ENCODE results near the gene PSMC1. TPM values are rescaled to one million over a fixed set of nuclear protein-coding genes. Genes with fewer than 3 reads are reported as not detected.

The PSMC1 gene
- total RNA-seq, 2 experiments from 2014 or later: 77.3 to 127 TPM

DNA sequence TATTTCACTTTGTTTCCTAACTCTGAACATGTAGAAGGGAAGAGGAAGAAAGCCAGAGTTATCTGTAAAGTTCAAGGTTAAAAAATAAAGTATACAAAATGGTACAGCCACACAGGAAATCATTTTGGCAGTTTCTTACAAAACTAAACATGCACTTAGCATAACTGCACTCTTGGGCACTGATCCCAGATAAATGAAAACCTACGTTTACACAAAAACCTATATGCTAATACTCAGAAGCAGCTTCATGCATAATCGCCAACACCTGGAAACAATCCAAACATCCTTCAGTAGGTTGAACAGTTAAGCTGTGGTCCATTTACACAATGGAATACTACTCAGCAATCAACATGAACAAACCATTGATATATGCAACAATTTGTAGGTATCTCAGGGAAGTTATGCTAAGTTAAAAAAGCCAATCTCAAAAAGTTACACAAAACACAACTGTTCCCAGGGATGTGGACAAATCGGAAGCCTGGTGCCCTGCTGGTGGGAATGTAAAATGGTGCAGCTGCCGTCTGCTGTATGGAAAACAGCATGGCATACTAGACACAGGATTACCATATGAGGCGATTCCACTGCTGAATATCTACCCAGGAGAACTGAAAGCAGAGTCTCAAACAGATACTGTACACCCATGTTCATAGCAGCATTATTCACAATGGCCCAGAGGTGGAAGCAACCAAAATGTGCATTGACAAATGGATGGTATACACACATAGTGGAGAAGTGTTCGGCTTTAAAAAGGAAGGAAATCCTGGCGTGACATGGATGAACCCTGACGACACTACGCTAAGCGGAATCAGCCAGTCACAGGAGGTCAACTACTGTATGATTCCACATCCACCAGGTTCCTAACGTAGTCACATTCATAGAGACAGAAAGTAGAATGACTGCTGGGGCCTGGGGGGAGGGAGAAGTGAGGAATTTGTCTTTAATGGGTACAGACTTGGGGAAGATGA is 37.7 kb downstream of the PSMC1 start:
- ChIA-PET POLR2A (no interaction called here), CTCF (interaction anchor here (1.1 kb wide), 1 partner anchor 312 kb away, joined by 3 read pairs; no protein-coding TSS in a partner anchor)
- peaks cover 33% of the 10 kb centered on the region for H3K36me3 Mint-ChIP-seq (ENCODE audit: low read depth)
- no peak overlapping the region for H3K27ac Mint-ChIP-seq
- no peaks in the 10 kb centered on the region for H3K9me3 Mint-ChIP-seq (ENCODE audit: low read depth)
- H3K4me3 Mint-ChIP-seq: no peak overlapping the region
- no peaks in the 10 kb centered on the region for H3K4me1 Mint-ChIP-seq
- intact Hi-C loops (cut with DNase I, micrococcal nuclease): no loop called here
- no peaks in the 10 kb centered on the region for H3K27me3 Mint-ChIP-seq
- DNase-seq (no peak), ATAC-seq (no peak)

DNA sequence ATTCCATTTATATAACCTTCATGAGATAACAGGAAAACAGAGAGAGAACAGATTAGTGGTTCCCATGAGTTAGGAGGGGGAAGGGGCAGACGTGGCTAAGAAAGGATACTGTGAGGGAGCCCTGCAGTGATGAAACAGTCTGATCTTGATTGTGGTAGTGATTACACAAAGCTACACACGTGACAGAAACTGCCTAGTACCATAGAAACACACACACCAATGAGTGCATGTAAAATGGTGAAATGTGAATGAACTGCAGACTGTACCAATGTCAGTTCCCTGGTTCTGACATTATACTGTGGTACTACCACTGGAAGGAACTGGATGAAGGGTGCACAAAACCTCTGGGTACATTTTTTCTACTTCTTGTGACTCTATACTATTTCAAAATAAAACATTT is 38.5 kb downstream of the PSMC1 start:
- H3K9me3 Mint-ChIP-seq (ENCODE audit: low read depth): no peaks in the 10 kb centered on the region
- H3K36me3 Mint-ChIP-seq (ENCODE audit: low read depth): peaks cover 34% of the 10 kb centered on the region
- DNase-seq: no peak
- CTCF ChIA-PET: no interaction called here
- no peak for ATAC-seq
- H3K4me1 Mint-ChIP-seq: no peaks in the 10 kb centered on the region
- no peaks in the 10 kb centered on the region for H3K27me3 Mint-ChIP-seq
- H3K4me3 Mint-ChIP-seq: no peak overlapping the region
- POLR2A ChIA-PET: no interaction called here
- no peak overlapping the region for H3K27ac Mint-ChIP-seq
- intact Hi-C loops (cut with DNase I, micrococcal nuclease): no loop called here

DNA sequence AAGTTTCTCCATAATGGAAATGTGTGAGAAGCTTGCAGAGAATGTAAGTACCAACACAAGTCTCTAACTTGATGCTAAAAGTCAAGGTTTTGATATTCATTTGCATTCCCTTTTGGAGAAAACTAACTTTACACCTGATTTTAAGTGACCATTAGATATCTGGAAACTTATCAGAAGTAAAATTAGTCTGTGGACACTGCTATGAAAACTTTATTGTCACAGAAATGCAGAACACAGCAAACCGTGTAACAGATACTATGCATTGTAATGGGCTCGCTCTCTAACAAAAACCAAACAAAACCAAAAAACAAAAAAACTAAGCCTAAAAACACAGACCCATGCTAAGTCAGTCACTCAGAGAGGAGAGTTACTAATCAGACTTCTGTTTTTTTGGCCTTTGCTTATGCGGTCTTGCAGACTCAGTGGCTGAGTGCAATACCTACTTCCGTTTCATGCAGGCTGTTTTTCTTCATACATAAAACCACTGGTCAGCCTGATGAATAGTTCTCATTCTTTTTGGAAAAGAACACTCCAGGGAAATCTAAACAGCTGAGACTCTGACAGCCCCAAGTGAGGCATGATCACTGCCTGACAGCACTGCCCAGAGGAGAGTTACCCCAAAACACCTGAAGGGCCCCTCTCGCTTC is 39.6 kb downstream of the PSMC1 start:
- Mint-ChIP-seq H3K27ac (no peak overlapping the region), H3K36me3 (ENCODE audit: low read depth) (peaks cover 38% of the 10 kb centered on the region), H3K27me3 (no peaks in the 10 kb centered on the region), H3K4me1 (peaks cover 5% of the 10 kb centered on the region), H3K9me3 (ENCODE audit: low read depth) (peaks cover 2% of the 10 kb centered on the region), H3K4me3 (no peak overlapping the region)
- no peak for ATAC-seq
- POLR2A ChIA-PET: no interaction called here
- CTCF ChIA-PET: no interaction called here
- intact Hi-C loops (cut with DNase I, micrococcal nuclease): no loop called here
- DNase-seq: no peak

DNA sequence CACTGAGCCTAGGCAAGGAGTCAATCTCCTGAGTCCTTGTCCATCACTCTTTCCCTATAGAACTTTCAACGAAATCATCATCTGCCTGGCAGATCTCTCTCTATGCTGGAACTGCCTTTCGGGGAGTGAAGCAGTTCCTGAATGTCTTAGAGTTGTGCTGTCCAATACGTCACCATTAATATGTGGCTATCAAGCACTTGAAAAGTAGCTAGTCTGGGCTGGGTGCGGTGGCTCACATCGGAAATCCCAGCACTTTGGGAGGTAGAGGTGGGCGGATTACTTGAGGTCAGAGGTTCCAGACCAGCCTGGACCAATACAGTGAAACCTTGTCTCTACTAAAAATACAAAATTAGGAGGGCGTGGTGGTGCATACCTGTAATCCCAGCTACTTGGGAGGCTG is 40.3 kb downstream of the PSMC1 start:
- ATAC-seq (no peak), DNase-seq (no peak)
- Mint-ChIP-seq H3K4me1 (peaks cover 8% of the 10 kb centered on the region), H3K27me3 (no peaks in the 10 kb centered on the region), H3K4me3 (no peak overlapping the region), H3K27ac (no peak overlapping the region), H3K9me3 (ENCODE audit: low read depth) (peaks cover 2% of the 10 kb centered on the region), H3K36me3 (ENCODE audit: low read depth) (peaks cover 41% of the 10 kb centered on the region)
- intact Hi-C loops (cut with DNase I, micrococcal nuclease): no loop called here
- POLR2A ChIA-PET: no interaction called here
- CTCF ChIA-PET: interaction anchor here (0.6 kb wide), 1 partner anchor 645 kb away, joined by 3 read pairs; no protein-coding TSS in a partner anchor

DNA sequence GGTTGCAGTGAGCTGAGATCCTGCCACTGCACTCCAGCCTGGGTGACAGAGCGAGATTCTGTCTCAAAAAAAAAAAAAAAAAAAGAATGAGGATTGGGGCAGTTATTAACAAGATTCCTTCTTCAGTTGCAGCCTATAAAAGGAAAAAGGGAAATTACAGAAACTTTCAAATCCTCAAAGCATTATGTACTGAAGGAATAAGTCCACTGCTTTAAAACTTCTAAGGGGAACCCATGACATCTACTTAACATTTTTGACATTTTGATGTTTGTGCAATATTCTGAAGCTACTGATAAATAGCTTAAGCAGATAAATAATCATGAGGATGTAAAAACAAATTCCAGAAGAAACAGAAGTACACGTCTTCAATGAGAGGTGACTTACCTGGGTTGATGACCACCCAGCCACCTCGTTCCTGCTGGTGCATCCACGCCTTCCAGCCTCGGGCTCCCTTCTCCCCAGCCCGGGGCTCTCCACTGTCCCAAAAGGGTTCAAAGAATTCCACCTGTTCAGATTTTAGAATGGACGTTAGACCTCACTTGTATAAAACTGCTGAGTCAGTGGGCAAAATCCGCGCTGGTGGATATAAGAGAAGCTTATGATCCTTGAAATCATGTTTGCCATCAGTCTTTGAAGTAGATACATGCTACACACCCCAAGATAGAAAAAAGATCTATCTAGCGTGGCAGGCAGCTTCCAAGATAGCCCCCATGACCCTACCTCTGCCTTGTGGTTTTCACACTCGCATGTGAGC is 41.7 kb downstream of the PSMC1 start:
- Mint-ChIP-seq H3K36me3 (ENCODE audit: low read depth) (peaks cover 42% of the 10 kb centered on the region), H3K4me1 (peaks cover 9% of the 10 kb centered on the region), H3K27me3 (no peaks in the 10 kb centered on the region), H3K9me3 (ENCODE audit: low read depth) (peaks cover 2% of the 10 kb centered on the region), H3K4me3 (no peak overlapping the region), H3K27ac (no peak overlapping the region)
- intact Hi-C loops (cut with DNase I, micrococcal nuclease): no loop called here
- ChIA-PET CTCF (interaction anchor here (0.6 to 1.6 kb wide), 5 partner anchors 9 to 141 kb away, joined by 3 to 7 read pairs (median 3); no protein-coding TSS in a partner anchor), POLR2A (interaction anchor here (0.6 kb wide), 1 partner anchor 251 kb away, joined by 4 read pairs; no protein-coding TSS in a partner anchor)
- DNase-seq (no peak), ATAC-seq (no peak)

DNA sequence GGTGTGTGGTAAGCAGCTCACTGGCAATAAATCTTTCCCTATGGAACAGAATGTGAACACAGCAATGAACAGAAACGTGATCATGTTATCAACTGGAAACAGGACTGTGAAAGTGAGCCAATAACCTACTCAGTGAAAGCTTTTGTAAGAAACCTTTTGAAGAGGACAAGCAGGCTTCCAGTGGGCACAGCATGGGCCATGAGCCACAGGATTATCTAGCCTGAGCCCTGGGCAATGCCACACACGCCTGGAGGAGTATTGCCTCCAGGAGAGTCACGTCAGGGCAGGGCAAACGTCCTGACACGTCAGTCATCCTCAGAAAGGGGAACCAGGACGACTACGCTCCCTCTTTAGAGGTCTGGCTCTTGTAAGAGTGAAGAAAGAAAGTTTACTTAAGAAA is 43.1 kb downstream of the PSMC1 start:
- CTCF ChIA-PET: interaction anchor here (0.7 to 1.6 kb wide), 3 partner anchors 10 to 23 kb away, joined by 3 to 7 read pairs (median 3); no protein-coding TSS in a partner anchor
- POLR2A ChIA-PET: no interaction called here
- Mint-ChIP-seq H3K4me3 (no peak overlapping the region), H3K27me3 (no peaks in the 10 kb centered on the region), H3K9me3 (ENCODE audit: low read depth) (peaks cover 2% of the 10 kb centered on the region), H3K27ac (no peak overlapping the region), H3K4me1 (peaks cover 9% of the 10 kb centered on the region), H3K36me3 (ENCODE audit: low read depth) (peaks cover 41% of the 10 kb centered on the region)
- intact Hi-C loops (cut with DNase I, micrococcal nuclease): no loop called here
- no peak for DNase-seq
- no peak for ATAC-seq

DNA sequence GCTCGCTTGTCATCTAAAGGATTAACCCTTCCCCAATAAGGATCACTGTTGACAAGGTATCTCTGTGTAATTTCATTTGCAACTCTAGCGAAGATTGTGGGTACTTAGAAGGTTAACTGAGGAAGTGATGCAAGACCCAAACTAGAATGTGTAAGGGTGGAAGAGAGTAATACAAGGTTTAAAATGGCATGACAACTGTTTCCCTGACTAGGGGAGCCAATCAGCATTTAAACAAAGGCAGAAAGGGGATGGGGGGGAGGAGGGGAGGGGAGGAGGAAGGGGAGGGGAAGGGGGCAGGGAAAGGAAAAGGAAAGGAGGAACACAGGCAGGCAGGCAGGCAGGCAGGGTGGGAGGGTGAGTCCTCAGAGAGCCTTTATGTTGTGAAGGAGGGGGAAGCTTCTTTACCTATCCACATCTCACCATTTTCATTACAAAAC is 44.3 kb downstream of the PSMC1 start:
- ChIA-PET POLR2A (no interaction called here), CTCF (interaction anchor here (1.2 to 2.7 kb wide), 4 partner anchors 13 to 458 kb away, joined by 4 to 16 read pairs (median 6); no protein-coding TSS in a partner anchor)
- H3K4me1 Mint-ChIP-seq: peaks cover 9% of the 10 kb centered on the region
- peaks cover 2% of the 10 kb centered on the region for H3K9me3 Mint-ChIP-seq (ENCODE audit: low read depth)
- no peaks in the 10 kb centered on the region for H3K27me3 Mint-ChIP-seq
- peaks cover 39% of the 10 kb centered on the region for H3K36me3 Mint-ChIP-seq (ENCODE audit: low read depth)
- peak; percentile 57 for ATAC-seq
- DNase-seq: peak; percentile 16
- no peak overlapping the region for H3K4me3 Mint-ChIP-seq
- intact Hi-C loops (cut with DNase I, micrococcal nuclease): loop anchor here (1.0 to 5.0 kb wide), 4 partner anchors 217 to 397 kb away; no protein-coding TSS in a partner anchor
- H3K27ac Mint-ChIP-seq: peak overlapping the region; percentile 81

DNA sequence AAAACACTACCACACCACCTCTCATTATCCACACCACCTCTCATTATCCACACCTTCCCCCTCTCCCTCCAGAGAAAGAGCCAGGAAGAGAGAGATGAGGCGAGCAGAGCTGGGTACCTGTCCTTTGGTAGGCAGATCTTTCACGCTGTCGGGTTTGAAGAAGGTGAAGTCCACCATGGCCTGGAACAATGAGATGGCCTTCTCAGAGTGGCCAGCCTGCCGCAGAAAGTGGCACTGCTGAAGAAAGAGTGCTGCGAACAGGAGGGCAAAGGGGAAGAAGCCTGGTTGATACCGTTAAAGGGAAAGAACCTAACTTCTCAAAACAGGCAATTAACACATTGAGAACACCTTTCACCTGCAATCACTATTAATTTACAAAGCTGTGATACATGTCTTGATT is 44.8 kb downstream of the PSMC1 start:
- ChIA-PET CTCF (interaction anchor here (1.2 to 2.7 kb wide), 5 partner anchors 12 to 457 kb away, joined by 4 to 16 read pairs (median 4); no protein-coding TSS in a partner anchor), POLR2A (interaction anchor here (0.8 kb wide), 1 partner anchor 96 kb away, joined by 3 read pairs; no protein-coding TSS in a partner anchor)
- no peak for DNase-seq
- Mint-ChIP-seq H3K27me3 (no peaks in the 10 kb centered on the region), H3K4me3 (no peak overlapping the region), H3K36me3 (ENCODE audit: low read depth) (peaks cover 38% of the 10 kb centered on the region), H3K9me3 (ENCODE audit: low read depth) (peaks cover 2% of the 10 kb centered on the region), H3K27ac (peak overlapping the region; percentile 29), H3K4me1 (peaks cover 9% of the 10 kb centered on the region)
- intact Hi-C loops (cut with DNase I, micrococcal nuclease): loop anchor here (1.0 to 5.0 kb wide), 4 partner anchors 216 to 396 kb away; no protein-coding TSS in a partner anchor
- ATAC-seq: no peak

DNA sequence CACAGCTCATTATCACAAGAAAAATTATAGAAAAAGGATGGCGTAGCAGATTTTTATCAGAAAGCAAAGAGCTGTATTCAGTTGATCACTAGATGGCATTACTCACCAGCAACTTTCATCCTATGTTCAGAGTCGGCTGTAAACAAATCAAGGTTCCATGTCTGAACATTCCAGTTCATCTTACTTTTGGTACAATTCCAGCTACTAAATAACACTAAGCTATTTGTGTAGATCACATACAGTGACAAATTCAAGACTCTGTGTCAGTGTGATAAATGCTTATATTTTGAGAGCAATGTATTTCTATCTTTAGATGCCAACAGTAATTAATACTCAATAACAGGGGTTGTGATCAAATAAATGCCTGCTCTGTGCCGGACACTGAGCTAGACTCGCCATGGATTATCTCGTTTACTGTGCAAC is 45.3 kb downstream of the PSMC1 start:
- H3K27ac Mint-ChIP-seq: no peak overlapping the region
- intact Hi-C loops (cut with DNase I, micrococcal nuclease): loop anchor here (1.0 to 5.0 kb wide), 4 partner anchors 216 to 396 kb away; no protein-coding TSS in a partner anchor
- no peak overlapping the region for H3K4me3 Mint-ChIP-seq
- ChIA-PET CTCF (interaction anchor here (1.2 to 2.7 kb wide), 5 partner anchors 12 to 457 kb away, joined by 4 to 16 read pairs (median 4); no protein-coding TSS in a partner anchor), POLR2A (interaction anchor here (0.7 to 0.8 kb wide), 2 partner anchors 96 to 535 kb away, joined by 3 to 4 read pairs; no protein-coding TSS in a partner anchor)
- no peak for DNase-seq
- H3K36me3 Mint-ChIP-seq (ENCODE audit: low read depth): peaks cover 32% of the 10 kb centered on the region
- peaks cover 2% of the 10 kb centered on the region for H3K9me3 Mint-ChIP-seq (ENCODE audit: low read depth)
- H3K27me3 Mint-ChIP-seq: no peaks in the 10 kb centered on the region
- H3K4me1 Mint-ChIP-seq: peaks cover 9% of the 10 kb centered on the region
- no peak for ATAC-seq

DNA sequence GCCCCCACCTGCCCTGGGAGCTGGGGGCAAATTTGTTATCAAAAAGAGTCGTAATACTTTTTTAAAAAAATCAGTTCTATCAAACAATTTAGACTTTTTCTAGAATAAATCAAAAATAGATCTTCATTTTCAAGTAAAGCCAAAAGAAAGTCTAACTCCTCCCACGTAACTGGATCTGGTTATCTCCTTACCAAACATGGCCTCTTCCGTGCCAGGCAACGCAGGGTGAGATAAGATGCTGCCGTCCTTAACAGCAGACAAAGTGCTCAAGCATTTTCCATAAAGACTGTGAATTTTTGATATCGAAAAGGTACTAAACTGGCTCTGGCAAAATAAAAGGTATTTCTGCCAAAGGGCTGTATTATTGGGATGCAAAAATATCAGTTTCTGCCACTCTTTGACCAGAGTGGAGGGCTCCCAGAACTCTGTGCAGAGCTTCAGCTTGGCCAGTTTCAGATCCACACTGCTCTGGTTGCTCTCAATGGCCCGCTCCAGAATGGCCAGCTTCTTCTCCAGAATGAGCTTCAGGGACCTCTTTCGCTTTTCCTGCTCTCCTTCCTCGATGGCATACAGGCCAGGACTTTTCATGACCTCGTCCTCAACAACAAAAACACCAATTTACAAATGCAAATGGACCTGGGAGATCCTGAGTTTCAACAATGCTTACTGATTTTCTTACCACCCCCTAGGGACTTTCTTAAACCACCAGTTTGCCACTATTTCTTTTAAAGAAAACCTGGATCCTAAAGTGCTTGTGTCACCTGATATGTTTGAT is 46.4 kb downstream of the PSMC1 start:
- no peaks in the 10 kb centered on the region for H3K27me3 Mint-ChIP-seq
- no peak for DNase-seq
- POLR2A ChIA-PET: interaction anchor here (0.7 kb wide), 1 partner anchor 534 kb away, joined by 4 read pairs; no protein-coding TSS in a partner anchor
- no peak for ATAC-seq
- no peak overlapping the region for H3K4me3 Mint-ChIP-seq
- peak overlapping the region; percentile 13 for H3K27ac Mint-ChIP-seq
- peaks cover 9% of the 10 kb centered on the region for H3K4me1 Mint-ChIP-seq
- peaks cover 2% of the 10 kb centered on the region for H3K9me3 Mint-ChIP-seq (ENCODE audit: low read depth)
- intact Hi-C loops (cut with DNase I, micrococcal nuclease): loop anchor here in 1 of 2 experiments (5.0 kb wide), 2 partner anchors 215 to 395 kb away; no protein-coding TSS in a partner anchor
- CTCF ChIA-PET: interaction anchor here (0.6 to 2.7 kb wide), 5 partner anchors 14 to 394 kb away, joined by 3 to 16 read pairs (median 4); no protein-coding TSS in a partner anchor
- H3K36me3 Mint-ChIP-seq (ENCODE audit: low read depth): peaks cover 30% of the 10 kb centered on the region

All from activated CD4-positive, alpha-beta T cell treated with anti-CD3 and anti-CD28 coated beads for 36 hours (primary cell).